CD14-positive monocyte (primary cell): Measurements from ENCODE around the gene EPHA8. TPM values are rescaled to one million over a fixed set of nuclear protein-coding genes. Genes with fewer than 3 reads are reported as not detected.

Source experiments
- DNase-seq, 3 donors: peaks; one replicate each; pipeline ENCODE4 v3.0.0-alpha.2; 2011 to 2022
- H2AFZ ChIP-seq: 2 replicates; pipeline ENCODE4 v1.6.0; 2012; ENCODE audit warnings: mild to moderate bottlenecking, low read depth, low read length, inconsistent platforms; ENCODE audit not compliant: insufficient read depth, poor library complexity, severe bottlenecking
- H3K27ac ChIP-seq, 2 donors: 1 replicate in 1 of 2; 2 replicates in 1 of 2; pipeline ENCODE4 v1.5.1; 2012 to 2013; ENCODE audit warnings: low read length in 2 of 2, control low read depth in 1 of 2, inconsistent platforms in 1 of 2, low read depth in 1 of 2, mild to moderate bottlenecking in 1 of 2
- H3K27me3 ChIP-seq, 2 donors: one replicate each; pipeline versions ENCODE4 v1.6.0 to v1.6.1; 2011 to 2013; ENCODE audit warnings: low read length in 2 of 2; ENCODE audit not compliant: control insufficient read depth in 2 of 2, insufficient read depth in 2 of 2
- H3K36me3 ChIP-seq, 2 donors: replicated peaks in 1 of 2; 1 replicate in 1 of 2; 2 replicates in 1 of 2; pipeline versions ENCODE4 v1.5.1 to v1.6.1; 2012 to 2013; ENCODE audit warnings: low read length in 2 of 2, control low read depth in 1 of 2, inconsistent platforms in 1 of 2, mild to moderate bottlenecking in 1 of 2; ENCODE audit not compliant: insufficient read depth in 2 of 2, control insufficient read depth in 1 of 2
- H3K4me1 ChIP-seq, 2 donors: 1 replicate in 1 of 2; 2 replicates in 1 of 2; pipeline versions ENCODE4 v1.5.1 to v1.6.1; 2012 to 2013; ENCODE audit warnings: low read length in 2 of 2, control low read depth in 1 of 2, inconsistent platforms in 1 of 2, mild to moderate bottlenecking in 1 of 2, moderate library complexity in 1 of 2; ENCODE audit not compliant: insufficient read depth in 2 of 2, control insufficient read depth in 1 of 2
- H3K4me2 ChIP-seq: replicated peaks from 2 replicates; pipeline ENCODE3; 2012; ENCODE audit warnings: low read length, moderate library complexity, mild to moderate bottlenecking; ENCODE audit not compliant: poor library complexity, severe bottlenecking; ENCODE audit errors: extremely low read depth
- H3K4me3 ChIP-seq, 3 experiments: fragments of 200-600 bp in 1 of 3; sonication (generic) in 1 of 3; replicated peaks in 1 of 3; 1 replicate in 2 of 3; 2 replicates in 1 of 3; pipeline ENCODE4 v1.5.1; 2011 to 2013; ENCODE audit warnings: low read length in 3 of 3, mild to moderate bottlenecking in 3 of 3, control low read depth in 2 of 3, low read depth in 2 of 3, inconsistent platforms in 1 of 3, moderate library complexity in 1 of 3
- H3K79me2 ChIP-seq: 2 replicates; pipeline ENCODE4 v1.6.0; 2012; ENCODE audit warnings: mild to moderate bottlenecking, control low read depth, inconsistent platforms, low read length, moderate library complexity; ENCODE audit not compliant: insufficient read depth
- H3K9ac ChIP-seq: 2 replicates; pipeline ENCODE4 v1.6.0; 2017; ENCODE audit warnings: low read length, mild to moderate bottlenecking; ENCODE audit not compliant: insufficient read depth, poor library complexity, severe bottlenecking
- H3K9me3 ChIP-seq, 2 donors: replicated peaks in 1 of 2; 1 replicate in 1 of 2; 2 replicates in 1 of 2; pipeline versions ENCODE4 v1.5.1 to v1.6.1; 2012 to 2013; ENCODE audit warnings: low read length in 2 of 2, control low read depth in 1 of 2; ENCODE audit not compliant: control insufficient read depth in 1 of 2, insufficient read depth in 1 of 2
- H4K20me1 ChIP-seq: 2 replicates; pipeline ENCODE4 v1.6.0; 2012; ENCODE audit warnings: mild to moderate bottlenecking, low read length, control low read depth, moderate library complexity; ENCODE audit not compliant: insufficient read depth
- H3K27ac Mint-ChIP-seq, 7 donors: one replicate each; pipeline ENCODE4 v1.8.0; 2020; ENCODE audit warnings: mild to moderate bottlenecking in 7 of 7, mixed read lengths in 7 of 7, moderate library complexity in 6 of 7, inconsistent platforms in 2 of 7
- H3K27me3 Mint-ChIP-seq, 3 donors: one replicate each; pipeline ENCODE4 v1.8.0; 2021 to 2022; ENCODE audit warnings: low read depth in 3 of 3, mild to moderate bottlenecking in 3 of 3, mixed read lengths in 3 of 3, moderate library complexity in 3 of 3, inconsistent platforms in 1 of 3
- H3K36me3 Mint-ChIP-seq, 2 donors: one replicate each; pipeline ENCODE4 v1.8.0; 2020; ENCODE audit warnings: mixed read lengths in 2 of 2, inconsistent platforms in 1 of 2, mild to moderate bottlenecking in 1 of 2
- H3K4me1 Mint-ChIP-seq: one replicate; pipeline ENCODE4 v1.8.0; 2020; ENCODE audit warnings: mild to moderate bottlenecking, mixed read lengths
- H3K4me3 Mint-ChIP-seq, 2 donors: one replicate each; pipeline ENCODE4 v1.8.0; 2020; ENCODE audit warnings: mild to moderate bottlenecking in 2 of 2, mixed read lengths in 2 of 2, moderate library complexity in 1 of 2
- H3K9me3 Mint-ChIP-seq, 7 donors: one replicate each; pipeline ENCODE4 v1.8.0; 2020 to 2022; ENCODE audit warnings: mixed read lengths in 7 of 7, mild to moderate bottlenecking in 6 of 7, moderate library complexity in 6 of 7, inconsistent platforms in 2 of 7
- WGBS: methylation state at CpG from one replicate; pipeline ENCODE4 v1.1.5; 2013; ENCODE audit warnings: missing lambda C conversion rate; ENCODE audit not compliant: insufficient coverage; 5-methylcytosine and 5-hydroxymethylcytosine counted together
- intact Hi-C, 2 donors: fragments of 100-400 bp; cut with micrococcal nuclease; formaldehyde crosslinking; loops; one replicate each; pipeline versions ENCODE4 v1.15.0 to v1.15.1; 2023
- polyA plus RNA-seq, 3 donors: library from polyadenylated mRNA; depleted of rRNA in 1 of 3; unstranded in 2 of 3; stranded (reverse) in 1 of 3; fragments of 300-500 nt in 2 of 3; fragments of >200 nt in 1 of 3; fragmentation: Illumina TruSeq in 2 of 3; gene quantifications; 1 replicate in 2 of 3; 2 replicates in 1 of 3; pipeline ENCODE4 v1.2.3, GENCODE V29; 2012 to 2021
- TF ChIP-seq, protein P1 (sequence below): fragments of 200-600 bp; IDR thresholded peaks from one replicate; pipeline ENCODE4 v1.8.0; 2022; ENCODE audit warnings: antibody characterized with exemption, mild to moderate bottlenecking

Gene EPHA8
- polyA plus RNA-seq, 3 donors: 0.04 TPM; not detected in 2

DNA sequence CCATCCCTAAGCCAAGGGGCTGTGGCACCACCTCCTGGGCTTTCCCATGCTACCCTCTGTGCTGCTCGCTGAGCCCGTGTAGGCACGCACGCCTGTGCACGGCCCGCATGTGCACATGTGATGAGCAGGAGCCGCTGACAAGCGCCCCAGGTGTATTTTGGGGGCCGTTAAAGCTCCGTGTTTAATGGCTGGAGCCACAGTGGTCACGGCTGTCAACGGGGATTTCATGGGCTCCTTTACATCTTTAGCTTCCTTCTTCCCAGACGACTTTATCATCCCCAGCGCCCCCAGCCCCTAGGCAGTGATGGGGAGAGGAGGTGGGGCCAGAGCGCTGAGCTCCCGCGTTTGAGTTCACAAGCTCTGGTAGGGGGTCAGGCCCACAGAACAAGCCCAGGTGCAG, 11.7 kb upstream of the EPHA8 start:
- WGBS: 86% methylated on average over 12 of the region's 17 CpGs
- Histone ChIP-seq H3K27ac (no peak overlapping the region), H3K36me3 (no peaks in the 10 kb centered on the region), H3K9me3 (no peaks in the 10 kb centered on the region), H3K4me1 (no peaks in the 10 kb centered on the region), H3K9ac (no peak overlapping the region), H3K79me2 (no peaks in the 10 kb centered on the region), H3K4me2 (no peak overlapping the region), H2AFZ (no peak overlapping the region), H3K27me3 (peaks cover 0 to 17% of the 10 kb centered on the region in 2 donors), H4K20me1 (no peaks in the 10 kb centered on the region), H3K4me3 (no peak overlapping the region)
- TF ChIP-seq, protein P1, sequence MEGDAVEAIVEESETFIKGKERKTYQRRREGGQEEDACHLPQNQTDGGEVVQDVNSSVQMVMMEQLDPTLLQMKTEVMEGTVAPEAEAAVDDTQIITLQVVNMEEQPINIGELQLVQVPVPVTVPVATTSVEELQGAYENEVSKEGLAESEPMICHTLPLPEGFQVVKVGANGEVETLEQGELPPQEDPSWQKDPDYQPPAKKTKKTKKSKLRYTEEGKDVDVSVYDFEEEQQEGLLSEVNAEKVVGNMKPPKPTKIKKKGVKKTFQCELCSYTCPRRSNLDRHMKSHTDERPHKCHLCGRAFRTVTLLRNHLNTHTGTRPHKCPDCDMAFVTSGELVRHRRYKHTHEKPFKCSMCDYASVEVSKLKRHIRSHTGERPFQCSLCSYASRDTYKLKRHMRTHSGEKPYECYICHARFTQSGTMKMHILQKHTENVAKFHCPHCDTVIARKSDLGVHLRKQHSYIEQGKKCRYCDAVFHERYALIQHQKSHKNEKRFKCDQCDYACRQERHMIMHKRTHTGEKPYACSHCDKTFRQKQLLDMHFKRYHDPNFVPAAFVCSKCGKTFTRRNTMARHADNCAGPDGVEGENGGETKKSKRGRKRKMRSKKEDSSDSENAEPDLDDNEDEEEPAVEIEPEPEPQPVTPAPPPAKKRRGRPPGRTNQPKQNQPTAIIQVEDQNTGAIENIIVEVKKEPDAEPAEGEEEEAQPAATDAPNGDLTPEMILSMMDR: no peak
- peaks cover 30 to 57% (median 55%) of the 10 kb centered on the region in 3 donors for H3K27me3 Mint-ChIP-seq
- intact Hi-C loops: no loop called here
- no peak overlapping the region for H3K27ac Mint-ChIP-seq
- DNase-seq: no peak
- no peaks in the 10 kb centered on the region for H3K4me1 Mint-ChIP-seq
- no peaks in the 10 kb centered on the region for H3K36me3 Mint-ChIP-seq
- no peaks in the 10 kb centered on the region for H3K9me3 Mint-ChIP-seq
- no peak overlapping the region for H3K4me3 Mint-ChIP-seq

DNA sequence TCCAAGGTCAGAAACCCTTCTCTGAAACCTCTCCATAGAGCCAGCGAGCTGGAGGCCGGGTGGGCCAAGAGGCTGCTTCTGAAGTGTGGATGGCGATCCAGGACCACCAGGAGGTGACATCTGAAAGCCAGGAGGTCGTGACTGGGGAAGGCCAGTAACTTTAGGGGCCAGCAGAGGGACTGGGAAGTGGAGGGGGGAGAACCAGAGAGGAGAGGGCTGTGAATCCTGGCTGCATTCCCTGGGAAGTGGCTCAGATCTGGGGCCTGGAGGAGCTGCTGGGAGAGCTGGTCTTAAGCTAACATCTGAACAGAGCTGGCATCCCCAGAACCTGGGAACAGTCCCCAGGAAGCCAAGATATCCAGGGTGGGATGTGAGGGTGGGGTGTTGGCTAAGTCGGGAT, 11.3 kb upstream of the EPHA8 start:
- no peaks in the 10 kb centered on the region for H3K36me3 ChIP-seq
- 30% methylated on average over 2 of the region's 5 CpGs for WGBS
- no peak for DNase-seq
- H3K27me3 Mint-ChIP-seq: peaks cover 31 to 57% (median 56%) of the 10 kb centered on the region in 3 donors
- H3K27ac Mint-ChIP-seq: no peak overlapping the region
- no peak overlapping the region for H2AFZ ChIP-seq
- H3K27ac ChIP-seq: no peak overlapping the region
- no peak overlapping the region for H3K4me2 ChIP-seq
- no peaks in the 10 kb centered on the region for H3K4me1 Mint-ChIP-seq
- H3K9me3 ChIP-seq: no peaks in the 10 kb centered on the region
- H3K4me3 Mint-ChIP-seq: no peak overlapping the region
- H3K4me3 ChIP-seq: no peak overlapping the region
- no peak overlapping the region for H3K9ac ChIP-seq
- H3K27me3 ChIP-seq: peaks cover 0 to 14% of the 10 kb centered on the region in 2 donors
- no peaks in the 10 kb centered on the region for H3K79me2 ChIP-seq
- no peaks in the 10 kb centered on the region for H3K36me3 Mint-ChIP-seq
- H3K4me1 ChIP-seq: no peaks in the 10 kb centered on the region
- intact Hi-C loops: no loop called here
- H4K20me1 ChIP-seq: no peaks in the 10 kb centered on the region
- TF ChIP-seq, protein P1: no peak
- H3K9me3 Mint-ChIP-seq: no peaks in the 10 kb centered on the region
